GM12865 (cell line): ENCODE measurements around the gene TRHDE.

Experiments used
- DNase-seq: peaks from one replicate; pipeline ENCODE4 v3.0.0; 2010; ENCODE audit warnings: low read depth
- H3K4me3 ChIP-seq: 2 replicates; pipeline ENCODE4 v1.5.1; 2011; ENCODE audit warnings: mild to moderate bottlenecking, low read depth, low read length, control low read depth
- TF ChIP-seq, protein P1 (sequence below): IDR thresholded peaks from 2 replicates; pipeline ENCODE4 v1.5.1; 2011; ENCODE audit warnings: low read length, control low read depth, low read depth, inconsistent platforms; ENCODE audit not compliant: insufficient read depth; ENCODE audit errors: missing control alignments

TRHDE gene

DNA sequence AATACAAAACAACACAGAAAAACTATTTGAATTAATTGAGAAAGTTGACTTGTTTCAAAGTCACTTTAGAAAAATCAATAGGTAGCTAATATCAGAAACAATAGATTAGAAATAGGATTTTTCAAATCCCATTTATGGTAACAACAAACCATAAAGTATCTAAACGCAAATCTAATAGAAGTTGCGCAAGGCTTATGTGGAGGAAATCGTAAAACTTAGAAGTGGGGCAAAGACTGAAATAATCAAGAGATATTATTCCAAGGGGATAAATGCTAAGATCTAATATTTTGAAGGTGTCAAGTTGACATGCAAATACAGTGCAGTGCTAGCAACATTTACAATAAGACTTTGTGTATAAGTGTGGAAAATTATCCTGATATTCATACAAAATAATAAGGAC, 87.2 kb downstream of the TRHDE start:
- H3K4me3 ChIP-seq = no peak overlapping the region
- TF ChIP-seq, protein P1, sequence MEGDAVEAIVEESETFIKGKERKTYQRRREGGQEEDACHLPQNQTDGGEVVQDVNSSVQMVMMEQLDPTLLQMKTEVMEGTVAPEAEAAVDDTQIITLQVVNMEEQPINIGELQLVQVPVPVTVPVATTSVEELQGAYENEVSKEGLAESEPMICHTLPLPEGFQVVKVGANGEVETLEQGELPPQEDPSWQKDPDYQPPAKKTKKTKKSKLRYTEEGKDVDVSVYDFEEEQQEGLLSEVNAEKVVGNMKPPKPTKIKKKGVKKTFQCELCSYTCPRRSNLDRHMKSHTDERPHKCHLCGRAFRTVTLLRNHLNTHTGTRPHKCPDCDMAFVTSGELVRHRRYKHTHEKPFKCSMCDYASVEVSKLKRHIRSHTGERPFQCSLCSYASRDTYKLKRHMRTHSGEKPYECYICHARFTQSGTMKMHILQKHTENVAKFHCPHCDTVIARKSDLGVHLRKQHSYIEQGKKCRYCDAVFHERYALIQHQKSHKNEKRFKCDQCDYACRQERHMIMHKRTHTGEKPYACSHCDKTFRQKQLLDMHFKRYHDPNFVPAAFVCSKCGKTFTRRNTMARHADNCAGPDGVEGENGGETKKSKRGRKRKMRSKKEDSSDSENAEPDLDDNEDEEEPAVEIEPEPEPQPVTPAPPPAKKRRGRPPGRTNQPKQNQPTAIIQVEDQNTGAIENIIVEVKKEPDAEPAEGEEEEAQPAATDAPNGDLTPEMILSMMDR = no peak
- no peak for DNase-seq

DNA sequence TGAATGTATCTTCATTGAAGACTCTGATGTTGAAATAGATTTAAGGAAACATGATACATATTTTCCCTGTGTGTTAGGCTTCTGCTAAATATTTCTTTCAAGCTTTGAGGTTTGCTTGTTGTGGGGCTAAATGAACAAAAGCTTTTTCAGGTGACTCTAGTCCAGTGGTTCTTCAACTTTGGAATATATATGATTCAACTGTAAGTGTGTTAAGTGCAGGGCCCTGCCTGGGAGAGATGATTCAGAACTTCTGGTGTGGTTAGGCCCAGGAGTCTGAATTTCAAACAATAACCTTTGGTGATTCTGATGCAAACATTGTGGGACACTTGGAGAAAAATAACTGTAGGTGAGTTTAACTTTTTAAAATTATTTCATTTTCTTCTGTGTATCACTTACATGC, 93.0 kb downstream of the TRHDE start:
- no peak for DNase-seq
- TF ChIP-seq, protein P1 = no peak

DNA sequence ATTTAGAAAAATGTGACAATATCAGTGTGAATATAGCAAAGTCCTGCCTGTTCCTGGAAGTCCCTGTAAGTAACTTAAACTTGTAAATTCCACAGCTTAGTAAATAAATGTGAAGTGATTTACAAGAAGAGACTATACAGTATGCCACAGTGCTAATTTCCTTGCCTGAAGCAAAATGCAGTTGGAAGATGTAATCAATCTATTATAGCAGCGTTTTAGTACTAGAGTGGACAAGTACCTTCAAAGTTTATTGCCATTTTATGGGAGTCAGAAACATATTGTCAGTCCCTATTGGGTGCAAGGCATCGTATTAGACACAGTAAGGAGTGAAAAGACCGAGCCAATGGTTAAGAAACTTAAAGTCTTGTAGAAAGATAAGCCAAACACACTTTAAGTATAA, 94.1 kb downstream of the TRHDE start:
- no peak overlapping the region for H3K4me3 ChIP-seq
- TF ChIP-seq, protein P1 = no peak
- DNase-seq = no peak

More for the DNA sequence above, 93.0 kb downstream of the TRHDE start:
- H3K4me3 ChIP-seq = no peak overlapping the region

DNA sequence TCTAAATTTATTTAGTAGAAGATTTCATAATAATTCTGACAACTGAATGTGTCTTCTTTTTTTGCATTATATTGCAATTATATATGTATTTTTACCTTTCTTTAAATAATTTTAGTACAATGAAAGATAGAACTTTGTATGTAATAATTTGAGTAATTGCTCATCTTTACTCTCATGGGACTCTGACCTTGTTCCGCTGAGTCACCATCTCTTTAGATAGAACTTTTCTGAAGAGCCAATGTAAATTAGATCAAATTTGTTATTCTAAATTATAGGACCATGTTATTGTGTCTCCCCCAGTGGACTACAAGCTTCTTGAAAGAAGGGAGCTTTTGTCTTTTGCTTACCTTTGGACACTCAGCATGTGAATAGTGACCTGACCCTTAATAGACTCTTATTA, 96.1 kb downstream of the TRHDE start:
- H3K4me3 ChIP-seq = no peak overlapping the region
- TF ChIP-seq, protein P1 = no peak
- no peak for DNase-seq

DNA sequence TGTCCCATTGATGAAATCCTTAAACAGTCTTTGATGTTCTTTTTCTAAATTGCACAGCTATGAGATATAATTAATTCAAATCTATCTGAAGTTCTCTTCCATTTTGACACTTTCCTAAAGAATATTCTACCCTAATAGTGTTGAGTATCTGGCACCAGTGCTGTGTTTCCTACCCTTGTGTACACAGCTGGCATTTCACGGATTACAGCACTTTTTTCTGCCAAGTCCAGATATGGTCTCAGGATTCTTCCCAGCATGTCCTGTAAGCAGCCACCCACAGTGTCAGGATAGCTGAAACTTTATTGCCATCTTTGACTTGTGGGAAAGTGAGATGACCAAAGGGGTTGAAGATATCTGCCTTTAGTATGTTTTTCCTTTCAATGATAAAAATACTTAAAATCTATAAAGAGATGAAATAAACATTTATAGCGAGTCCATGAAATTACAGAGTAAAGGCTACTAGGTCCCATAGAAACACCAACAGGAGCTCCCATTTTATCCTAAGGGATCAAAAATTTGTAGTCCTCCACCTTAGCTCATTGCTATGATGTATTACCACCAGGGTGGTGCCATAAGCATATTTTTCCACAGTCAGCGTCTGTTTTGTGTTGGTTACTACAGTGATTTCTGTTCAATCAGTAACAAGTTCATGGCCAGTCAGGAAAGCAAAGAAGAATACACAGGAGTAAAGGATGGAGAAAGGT, 96.7 kb downstream of the TRHDE start:
- no peak for DNase-seq
- no peak overlapping the region for H3K4me3 ChIP-seq
- TF ChIP-seq, protein P1 = no peak

DNA sequence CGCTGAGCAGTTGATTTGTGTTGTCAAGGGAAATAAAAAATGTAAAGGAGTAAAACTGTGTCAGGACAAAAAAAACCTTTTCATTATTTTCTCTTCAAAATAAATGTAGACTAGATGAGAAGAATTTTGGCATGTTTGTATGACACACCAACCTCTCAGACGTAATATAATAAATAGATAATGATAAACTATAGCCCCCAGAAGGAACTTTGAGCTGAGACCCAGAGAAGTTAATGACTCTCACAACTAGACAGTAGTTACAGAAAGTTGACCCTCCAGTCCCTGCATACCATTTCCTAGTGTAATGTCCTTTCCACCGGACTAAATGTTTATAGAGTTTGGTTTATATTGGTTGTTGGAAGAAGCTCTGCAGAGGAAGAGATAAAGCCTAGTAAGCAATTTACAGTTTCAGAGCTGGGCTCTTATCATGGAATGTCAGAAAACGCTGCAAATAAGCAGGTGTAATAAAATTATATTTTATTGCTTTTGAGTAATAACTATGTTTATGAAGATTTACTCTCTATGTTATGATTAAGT, 97.3 kb downstream of the TRHDE start:
- no peak for DNase-seq
- TF ChIP-seq, protein P1 = no peak

DNA sequence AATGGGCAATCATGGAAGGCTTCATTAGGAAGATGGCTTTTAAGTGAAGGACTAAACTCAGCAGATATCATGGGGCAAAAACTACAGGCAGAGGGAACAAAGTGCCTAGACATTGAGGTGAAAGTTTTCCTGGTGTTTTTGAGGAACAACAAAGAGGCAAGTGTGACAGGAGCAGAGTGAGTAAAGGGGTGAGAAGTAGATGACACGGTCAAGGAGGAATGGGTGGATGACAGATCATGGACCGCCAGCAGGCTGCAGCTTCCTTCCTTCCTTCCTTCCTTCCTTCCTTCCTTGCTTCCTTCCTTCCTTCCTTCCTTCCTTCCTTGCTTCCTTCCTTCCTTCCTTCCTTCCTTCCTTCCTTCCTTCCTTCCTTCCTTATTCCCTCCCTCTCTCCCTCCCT, 108.3 kb downstream of the TRHDE start:
- TF ChIP-seq, protein P1 = no peak
- H3K4me3 ChIP-seq = no peak overlapping the region
- DNase-seq = no peak

More for the DNA sequence above, 97.3 kb downstream of the TRHDE start:
- H3K4me3 ChIP-seq = no peak overlapping the region
